Cardiac muscle cell (in vitro differentiated cells and primary cell): ENCODE results near the gene PTDSS2. TPM values are rescaled to one million over a fixed set of nuclear protein-coding genes. Genes with fewer than 3 reads are reported as not detected.
"Not testable (repeated sequence)": the region's sequence is repeated elsewhere in the genome, so short reads cannot be mapped to it uniquely, and the experiment has no call there.

Source experiments
- DNase-seq, 2 donors: peaks; one replicate each; pipeline versions ENCODE4 v3.0.0 to v3.0.0-alpha.2; 2010 to 2017; ENCODE audit warnings: low read depth in 1 of 2, low spot score in 1 of 2
- H3K27ac ChIP-seq: fragments of 200-600 bp; sonication (generic); 2 replicates; pipeline ENCODE4 v1.5.1; 2016
- H3K27me3 ChIP-seq: fragments of 200-600 bp; sonication (generic); 2 replicates; pipeline ENCODE4 v1.6.0; 2016; ENCODE audit warnings: control low read depth
- H3K36me3 ChIP-seq: fragments of 200-600 bp; sonication (generic); 2 replicates; pipeline ENCODE4 v1.5.1; 2016; ENCODE audit warnings: control low read depth
- H3K4me1 ChIP-seq: fragments of 200-600 bp; sonication (generic); 2 replicates; pipeline ENCODE4 v1.8.1; 2017; ENCODE audit warnings: low read depth, mild to moderate bottlenecking, mixed run types
- H3K4me3 ChIP-seq: fragments of 200-600 bp; sonication (generic); 2 replicates; pipeline ENCODE4 v1.5.1; 2016; ENCODE audit warnings: mild to moderate bottlenecking
- H3K9me3 ChIP-seq: fragments of 200-600 bp; sonication (generic); 2 replicates; pipeline ENCODE4 v1.5.1; 2017; ENCODE audit warnings: low read depth, mild to moderate bottlenecking, control low read depth
- polyA plus RNA-seq: library from polyadenylated mRNA; unstranded; fragments of >200 nt; fragmentation: Nextera tagmentation; extraction: Ambion mirVana; gene quantifications from 2 replicates; pipeline ENCODE4 v1.2.1, GENCODE V29; 2016
- total RNA-seq: library from RNA; depleted of rRNA; stranded (reverse); fragments of >200 nt; gene quantifications from 2 replicates; pipeline ENCODE4 v1.2.3, GENCODE V29; 2016
- TF ChIP-seq, protein P1 (sequence below): IDR thresholded peaks from 2 replicates; pipeline ENCODE4 v1.5.1; 2012; ENCODE audit warnings: low read depth, mild to moderate bottlenecking, low read length

PTDSS2 gene
- total and polyA plus RNA-seq, 2 experiments from 2014 or later = 69.6 to 202 TPM

DNA sequence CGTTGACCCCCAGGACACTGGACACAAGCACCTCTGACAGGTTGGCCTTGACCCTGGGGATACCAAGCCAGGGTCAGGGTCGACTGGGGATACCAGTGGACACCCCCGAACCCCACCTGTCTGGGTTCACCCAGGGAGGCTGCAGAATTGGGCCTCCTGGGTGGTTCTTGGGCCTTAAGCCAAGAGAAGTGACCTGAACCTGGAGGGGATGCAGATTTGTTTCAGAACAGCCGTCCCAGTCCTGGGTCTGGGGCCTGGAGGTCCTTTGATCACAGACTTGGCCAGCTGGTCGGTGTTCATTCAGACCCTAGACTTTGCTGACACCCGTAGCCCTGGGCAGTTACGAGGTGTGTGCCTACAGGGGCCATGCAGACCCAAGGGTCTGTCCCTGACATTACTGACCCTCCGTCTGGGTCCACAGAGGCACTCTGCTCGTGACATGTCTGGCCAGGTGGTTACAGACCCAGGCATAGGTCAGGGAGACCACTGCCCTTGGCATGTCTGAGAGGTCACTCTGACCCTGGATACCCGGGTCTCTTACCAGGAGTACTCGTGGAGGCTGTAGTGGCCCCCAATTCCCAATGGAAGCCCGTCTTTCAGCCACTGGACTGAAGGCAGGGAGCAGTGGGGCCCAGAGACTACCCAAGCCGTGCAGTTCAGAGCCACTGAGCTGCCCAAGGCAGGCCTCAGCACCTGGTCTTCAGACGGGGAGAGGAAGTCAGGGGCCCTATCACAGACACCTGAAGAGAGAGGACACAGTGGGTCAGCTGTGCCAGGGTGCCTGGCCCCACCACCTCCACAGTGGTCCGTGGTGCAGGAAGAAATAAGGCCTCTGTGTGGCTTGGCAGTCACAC is 41.7 kb upstream of the PTDSS2 start:
- H3K9me3 ChIP-seq = no peaks in the 10 kb centered on the region
- H3K4me3 ChIP-seq = no peak overlapping the region
- H3K4me1 ChIP-seq = no peaks in the 10 kb centered on the region
- DNase-seq = no peak
- H3K36me3 ChIP-seq = no peaks in the 10 kb centered on the region
- H3K27ac ChIP-seq = no peak overlapping the region
- TF ChIP-seq, protein P1, sequence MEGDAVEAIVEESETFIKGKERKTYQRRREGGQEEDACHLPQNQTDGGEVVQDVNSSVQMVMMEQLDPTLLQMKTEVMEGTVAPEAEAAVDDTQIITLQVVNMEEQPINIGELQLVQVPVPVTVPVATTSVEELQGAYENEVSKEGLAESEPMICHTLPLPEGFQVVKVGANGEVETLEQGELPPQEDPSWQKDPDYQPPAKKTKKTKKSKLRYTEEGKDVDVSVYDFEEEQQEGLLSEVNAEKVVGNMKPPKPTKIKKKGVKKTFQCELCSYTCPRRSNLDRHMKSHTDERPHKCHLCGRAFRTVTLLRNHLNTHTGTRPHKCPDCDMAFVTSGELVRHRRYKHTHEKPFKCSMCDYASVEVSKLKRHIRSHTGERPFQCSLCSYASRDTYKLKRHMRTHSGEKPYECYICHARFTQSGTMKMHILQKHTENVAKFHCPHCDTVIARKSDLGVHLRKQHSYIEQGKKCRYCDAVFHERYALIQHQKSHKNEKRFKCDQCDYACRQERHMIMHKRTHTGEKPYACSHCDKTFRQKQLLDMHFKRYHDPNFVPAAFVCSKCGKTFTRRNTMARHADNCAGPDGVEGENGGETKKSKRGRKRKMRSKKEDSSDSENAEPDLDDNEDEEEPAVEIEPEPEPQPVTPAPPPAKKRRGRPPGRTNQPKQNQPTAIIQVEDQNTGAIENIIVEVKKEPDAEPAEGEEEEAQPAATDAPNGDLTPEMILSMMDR = no peak
- peaks cover 5% of the 10 kb centered on the region for H3K27me3 ChIP-seq

DNA sequence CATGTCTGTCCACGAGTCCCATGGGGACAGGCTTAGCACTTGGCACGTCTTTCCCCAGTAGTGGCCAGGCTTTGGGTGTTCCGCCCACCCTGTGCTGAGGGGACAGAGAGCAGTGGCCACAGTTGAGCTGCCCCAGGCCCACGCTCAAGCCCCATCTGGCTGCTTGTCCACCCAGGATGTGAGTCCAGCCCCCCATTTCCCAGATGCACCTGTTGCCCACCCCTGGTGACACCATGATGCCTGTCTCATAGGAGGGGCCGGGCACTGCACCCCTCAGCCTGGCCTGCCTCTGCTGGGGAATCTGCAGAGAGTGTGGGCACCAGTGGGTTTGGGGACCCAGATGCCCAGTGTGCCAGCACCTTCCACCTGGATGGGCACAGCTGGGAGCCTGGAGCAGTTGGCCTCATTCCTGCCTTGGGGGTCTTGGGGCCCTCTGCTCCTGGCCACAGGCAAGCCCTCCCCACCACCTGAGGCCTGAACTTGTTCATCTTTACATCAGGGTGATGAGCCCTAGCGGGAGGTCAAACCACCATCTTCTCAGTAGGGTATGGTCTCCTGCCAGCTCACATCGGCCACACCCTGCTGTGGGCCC is 41.0 kb upstream of the PTDSS2 start:
- TF ChIP-seq, protein P1 = no peak
- Histone ChIP-seq H3K4me3 (no peak overlapping the region), H3K27me3 (peaks cover 5% of the 10 kb centered on the region), H3K9me3 (no peaks in the 10 kb centered on the region), H3K4me1 (no peaks in the 10 kb centered on the region), H3K27ac (no peak overlapping the region), H3K36me3 (no peaks in the 10 kb centered on the region)
- DNase-seq = no peak

DNA sequence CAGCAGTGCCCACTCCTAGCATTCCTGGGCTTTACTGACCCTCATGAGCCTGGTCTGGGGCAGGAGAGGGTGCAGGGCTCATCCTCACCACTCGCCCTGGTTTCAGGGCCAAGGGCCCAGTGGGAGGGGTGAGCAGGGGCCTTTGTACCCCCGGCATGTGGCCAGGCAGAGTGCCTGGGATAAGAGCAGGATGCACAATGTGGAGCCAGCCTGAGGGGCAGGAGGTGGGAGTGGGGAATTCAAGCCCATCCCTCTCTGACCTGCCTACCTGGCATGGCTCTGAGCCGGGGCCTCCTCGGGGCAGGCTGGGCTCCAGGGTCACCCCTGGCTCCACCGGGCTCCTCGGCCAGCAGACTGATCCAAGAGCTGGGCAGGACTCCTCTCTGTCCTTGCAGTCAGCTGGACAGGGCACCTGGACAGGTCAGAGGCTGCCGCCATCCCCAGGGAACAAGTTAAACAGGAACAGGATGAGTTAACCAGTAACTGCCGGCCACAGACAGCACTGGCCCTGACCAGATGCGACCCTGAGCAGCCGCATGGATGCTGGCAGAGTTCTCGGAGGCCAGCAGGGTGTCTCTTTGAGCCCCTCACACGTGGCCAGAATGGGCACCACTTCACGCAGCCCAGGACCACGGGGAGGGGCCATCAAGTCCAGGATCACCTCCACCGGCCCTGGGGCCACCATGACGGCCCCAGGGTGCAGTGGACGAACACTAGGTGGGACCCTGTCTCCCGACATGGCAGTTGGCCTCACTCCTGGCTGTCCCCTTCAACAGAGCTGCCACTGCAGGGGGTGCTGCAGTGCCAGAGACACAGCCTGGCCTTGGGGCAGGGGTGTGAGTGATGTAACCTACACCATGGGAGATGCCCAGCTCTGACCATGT is 40.2 kb upstream of the PTDSS2 start:
- TF ChIP-seq, protein P1 = no peak
- H3K27ac ChIP-seq = no peak overlapping the region
- H3K4me3 ChIP-seq = no peak overlapping the region
- no peaks in the 10 kb centered on the region for H3K36me3 ChIP-seq
- no peaks in the 10 kb centered on the region for H3K4me1 ChIP-seq
- peaks cover 11% of the 10 kb centered on the region for H3K27me3 ChIP-seq
- DNase-seq = no peak
- H3K9me3 ChIP-seq = no peaks in the 10 kb centered on the region

DNA sequence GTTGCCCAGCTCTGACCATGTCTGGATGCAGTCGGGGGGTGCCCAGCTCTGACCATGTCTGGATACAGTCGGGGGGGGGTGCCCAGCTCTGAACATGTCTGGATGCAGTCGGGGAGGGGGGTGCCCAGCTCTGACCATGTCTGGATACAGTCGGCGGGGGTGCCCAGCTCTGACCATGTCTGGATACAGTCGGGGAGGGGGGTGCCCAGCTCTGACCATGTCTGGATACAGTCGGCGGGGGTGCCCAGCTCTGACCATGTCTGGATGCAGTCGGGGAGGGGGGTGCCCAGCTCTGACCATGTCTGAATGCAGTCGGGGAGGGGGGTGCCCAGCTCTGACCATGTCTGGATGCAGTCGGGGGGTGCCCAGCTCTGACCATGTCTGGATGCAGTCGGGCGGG is 39.4 kb upstream of the PTDSS2 start:
- H3K4me1 ChIP-seq, H3K4me3 ChIP-seq, DNase-seq, H3K27ac ChIP-seq, H3K36me3 ChIP-seq, H3K9me3 ChIP-seq: not testable (repeated sequence)
- H3K27me3 ChIP-seq = peaks cover 18% of the 10 kb centered on the region

DNA sequence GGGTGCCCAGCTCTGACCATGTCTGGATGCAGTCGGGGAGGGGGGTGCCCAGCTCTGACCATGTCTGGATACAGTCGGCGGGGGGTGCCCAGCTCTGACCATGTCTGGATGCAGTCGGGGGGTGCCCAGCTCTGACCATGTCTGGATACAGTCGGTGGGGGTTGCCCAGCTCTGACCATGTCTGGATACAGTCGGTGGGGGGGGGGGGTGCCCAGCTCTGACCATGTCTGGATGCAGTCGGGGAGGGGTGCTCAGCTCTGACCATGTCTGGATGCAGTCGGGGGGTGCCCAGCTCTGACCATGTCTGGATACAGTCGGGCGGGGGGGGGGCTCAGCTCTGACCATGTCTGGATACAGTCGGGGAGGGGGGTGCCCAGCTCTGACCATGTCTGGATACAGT is 38.6 kb upstream of the PTDSS2 start:
- H3K27ac ChIP-seq, DNase-seq, H3K9me3 ChIP-seq, H3K4me3 ChIP-seq, H3K36me3 ChIP-seq, H3K4me1 ChIP-seq: not testable (repeated sequence)
- peaks cover 26% of the 10 kb centered on the region for H3K27me3 ChIP-seq

DNA sequence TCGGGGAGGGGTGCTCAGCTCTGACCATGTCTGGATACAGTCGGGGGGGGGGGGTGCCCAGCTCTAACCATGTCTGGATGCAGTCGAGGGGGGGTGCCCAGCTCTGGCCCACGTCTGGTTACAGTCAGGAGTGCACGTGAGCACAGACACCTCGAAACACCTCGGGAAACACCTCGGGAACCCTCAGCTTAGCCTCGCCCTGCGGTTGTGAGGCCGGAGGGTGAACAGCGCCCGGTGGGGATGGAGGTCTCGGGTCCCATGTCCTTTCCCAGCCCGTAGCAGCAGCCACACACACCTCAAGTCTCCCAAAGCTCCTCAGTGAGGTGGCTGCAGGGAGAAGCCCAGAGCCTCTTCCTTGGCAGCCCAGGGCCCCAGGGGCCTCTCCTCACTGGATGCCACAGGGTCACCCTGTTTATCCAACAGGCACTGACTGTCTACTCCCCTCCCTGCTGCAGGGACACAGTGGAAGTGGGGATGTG is 37.4 kb upstream of the PTDSS2 start:
- Histone ChIP-seq H3K4me3 (no peak overlapping the region), H3K4me1 (peaks cover 3% of the 10 kb centered on the region), H3K36me3 (no peaks in the 10 kb centered on the region), H3K27ac (no peak overlapping the region), H3K9me3 (no peaks in the 10 kb centered on the region), H3K27me3 (peaks cover 38% of the 10 kb centered on the region)
- no peak for DNase-seq
- TF ChIP-seq, protein P1 = no peak
